ENCODE measurements around the gene RNF26. TPM values are rescaled to one million over a fixed set of nuclear protein-coding genes. Genes with fewer than 3 reads are reported as not detected.
"Not testable (repeated sequence)": the region's sequence is repeated elsewhere in the genome, so short reads cannot be mapped to it uniquely, and the experiment has no call there.

The RNF26 gene
- total and polyA plus RNA-seq, 2 donors (not counting 1 experiment from before 2014, with no cell fraction given) = 7.1 to 22.9 TPM

DNA sequence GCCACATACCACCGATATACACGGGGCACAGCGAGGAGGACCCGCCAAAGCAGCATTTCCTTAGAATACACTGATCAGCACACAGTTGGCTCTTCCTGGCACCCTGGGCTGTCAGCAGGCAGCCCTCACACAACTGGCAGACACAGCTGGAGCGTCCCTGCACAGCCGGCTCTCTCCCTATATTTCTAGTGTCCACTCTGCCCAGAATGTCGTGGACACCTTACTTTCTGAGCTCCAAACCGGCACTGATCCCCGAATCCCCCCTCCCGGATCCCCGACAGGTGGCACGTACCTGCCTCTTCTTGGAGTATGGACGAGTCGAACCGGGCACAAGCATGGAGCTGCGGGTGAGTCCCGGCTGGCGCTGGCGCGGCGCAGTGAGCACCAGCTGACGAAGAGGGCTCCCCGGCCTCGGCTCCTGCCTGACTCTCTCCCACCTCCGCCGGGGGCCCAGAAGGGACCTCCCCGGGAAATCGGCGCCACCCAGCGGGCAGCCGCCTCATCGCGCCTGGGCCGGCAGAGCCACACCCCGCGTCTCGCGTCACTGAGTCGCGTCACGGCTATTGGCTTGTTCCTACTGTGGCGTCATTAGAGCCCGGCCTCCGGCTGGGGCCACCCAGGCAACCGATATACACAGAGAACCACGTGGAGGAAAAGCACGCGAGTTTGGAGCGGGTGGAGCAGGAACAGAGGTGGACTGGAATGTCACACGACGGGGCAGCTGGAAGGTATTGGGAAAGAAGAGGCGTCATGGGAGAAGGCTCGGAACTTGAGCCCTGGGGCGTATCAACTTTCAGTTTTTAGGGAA, 47.1 kb downstream of the RNF26 start, which contains the start of gene USP2:
Gene USP2, minus strand, starts transcription at position 510 of the 808 bp plus-strand sequence. CDS start 8,210 bp downstream, outside the sequence.
- peak within 1 kb of the TSS; percentile 98 for H3K4me2 ChIP-seq (ENCODE audit: extremely low read depth, insufficient read depth, low read length)
- DNase-seq (ENCODE audit: low read depth in 2 of 2) = peak; percentile 93 to 96
- H3K79me2 ChIP-seq (ENCODE audit: control insufficient read depth, insufficient read depth, low read length) = no peaks in the 10 kb centered on the region
- no peaks in the 10 kb centered on the region for H3K36me3 ChIP-seq (ENCODE audit: control insufficient read depth, insufficient read depth, low read length)
- H3K4me3 ChIP-seq (replicated peaks in 1 of 4; ENCODE audit: control extremely low read depth in 1 of 4, insufficient read depth in 1 of 4, low read depth in 3 of 4, low read length in 4 of 4) = peak within 1 kb of the TSS; percentile 49 to 81 (median 67)
- H3K9me3 ChIP-seq (ENCODE audit: control insufficient read depth, insufficient read depth, low read depth, low read length) = no peaks in the 10 kb centered on the region
- H3K9ac ChIP-seq (ENCODE audit: insufficient read depth, low read length) = peak within 1 kb of the TSS; percentile 62
- no peak for TF ChIP-seq EZH2 (IDR thresholded peaks at IDR 0.05; ENCODE audit: low read length, missing control alignments)
- TF ChIP-seq, protein P1, sequence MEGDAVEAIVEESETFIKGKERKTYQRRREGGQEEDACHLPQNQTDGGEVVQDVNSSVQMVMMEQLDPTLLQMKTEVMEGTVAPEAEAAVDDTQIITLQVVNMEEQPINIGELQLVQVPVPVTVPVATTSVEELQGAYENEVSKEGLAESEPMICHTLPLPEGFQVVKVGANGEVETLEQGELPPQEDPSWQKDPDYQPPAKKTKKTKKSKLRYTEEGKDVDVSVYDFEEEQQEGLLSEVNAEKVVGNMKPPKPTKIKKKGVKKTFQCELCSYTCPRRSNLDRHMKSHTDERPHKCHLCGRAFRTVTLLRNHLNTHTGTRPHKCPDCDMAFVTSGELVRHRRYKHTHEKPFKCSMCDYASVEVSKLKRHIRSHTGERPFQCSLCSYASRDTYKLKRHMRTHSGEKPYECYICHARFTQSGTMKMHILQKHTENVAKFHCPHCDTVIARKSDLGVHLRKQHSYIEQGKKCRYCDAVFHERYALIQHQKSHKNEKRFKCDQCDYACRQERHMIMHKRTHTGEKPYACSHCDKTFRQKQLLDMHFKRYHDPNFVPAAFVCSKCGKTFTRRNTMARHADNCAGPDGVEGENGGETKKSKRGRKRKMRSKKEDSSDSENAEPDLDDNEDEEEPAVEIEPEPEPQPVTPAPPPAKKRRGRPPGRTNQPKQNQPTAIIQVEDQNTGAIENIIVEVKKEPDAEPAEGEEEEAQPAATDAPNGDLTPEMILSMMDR (conservative IDR thresholded peaks at IDR 0.05 in 1 of 2, IDR thresholded peaks at IDR 0.05 in 1 of 2; ENCODE audit: low read depth in 1 of 2, low read length in 2 of 2) = peak; percentile 77 to 80
- peak within 1 kb of the TSS; percentile 46 for H3K27ac ChIP-seq (ENCODE audit: insufficient read depth, low read length)
- H4K20me1 ChIP-seq (ENCODE audit: control insufficient read depth, extremely low read depth, insufficient read depth, low read length) = no peaks in the 10 kb centered on the region
- peaks cover 15% of the 10 kb centered on the region for H3K4me1 ChIP-seq (ENCODE audit: control insufficient read depth, extremely low read depth, insufficient read depth, low read length)
- H3K27me3 ChIP-seq (ENCODE audit: control insufficient read depth, insufficient read depth, low read length) = peaks cover 8% of the 10 kb centered on the region
- H2AFZ ChIP-seq (ENCODE audit: low read length) = peak within 1 kb of the TSS; percentile 77

DNA sequence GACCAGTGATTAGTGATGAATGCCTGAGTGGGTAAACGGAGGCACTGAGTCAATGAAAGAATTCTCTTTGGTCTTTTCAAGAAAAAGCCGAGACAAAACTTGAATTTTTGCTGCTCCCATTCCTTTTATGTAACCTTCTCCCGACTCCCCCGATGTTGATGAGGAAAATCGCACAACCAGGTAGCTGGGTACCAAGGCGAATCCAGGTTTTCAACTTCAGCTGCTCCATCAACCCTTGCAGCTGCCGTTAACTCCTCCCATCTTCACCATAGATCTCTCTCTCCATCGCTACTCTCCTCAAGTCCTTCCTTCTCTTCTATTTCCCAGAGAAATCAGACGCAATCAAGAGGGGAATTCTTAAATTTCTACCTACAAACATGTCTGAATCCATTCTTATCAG, 47.8 kb downstream of the RNF26 start:
- TF ChIP-seq EZH2 (IDR thresholded peaks at IDR 0.05; ENCODE audit: low read length, missing control alignments) = no peak
- TF ChIP-seq, protein P1 (conservative IDR thresholded peaks at IDR 0.05 in 1 of 2, IDR thresholded peaks at IDR 0.05 in 1 of 2; ENCODE audit: low read depth in 1 of 2, low read length in 2 of 2) = no peak
- Histone ChIP-seq H3K9ac (ENCODE audit: insufficient read depth, low read length) (peak overlapping the region; percentile 21), H3K27ac (ENCODE audit: insufficient read depth, low read length) (peak overlapping the region; percentile 46)

DNA sequence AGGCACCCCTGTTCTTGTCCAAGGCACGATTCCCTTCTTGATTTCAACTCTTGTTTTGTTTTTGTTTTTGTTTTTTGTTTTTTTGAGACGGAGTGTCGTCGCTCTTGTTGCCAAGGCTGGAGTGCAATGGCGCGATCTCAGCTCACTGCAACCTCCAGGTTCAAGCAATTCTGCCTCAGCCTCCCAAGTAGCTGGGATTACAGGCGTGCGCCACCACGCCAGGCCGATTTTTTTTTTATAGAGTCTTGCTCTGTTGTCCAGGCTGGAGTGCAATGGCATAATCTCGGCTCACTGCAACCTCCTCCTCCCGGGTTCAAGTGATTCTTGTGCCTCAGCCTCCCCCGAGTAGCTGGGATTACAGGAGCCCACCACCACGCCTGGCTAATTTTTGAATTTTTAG, 48.2 kb downstream of the RNF26 start:
- not testable (repeated sequence) for H3K27me3 ChIP-seq (ENCODE audit: control insufficient read depth, insufficient read depth, low read length); H3K79me2 ChIP-seq (ENCODE audit: control insufficient read depth, insufficient read depth, low read length); H3K9me3 ChIP-seq (ENCODE audit: control insufficient read depth, insufficient read depth, low read depth, low read length); H3K36me3 ChIP-seq (ENCODE audit: control insufficient read depth, insufficient read depth, low read length); H2AFZ ChIP-seq (ENCODE audit: low read length); H3K4me1 ChIP-seq (ENCODE audit: control insufficient read depth, extremely low read depth, insufficient read depth, low read length); H3K4me2 ChIP-seq (ENCODE audit: extremely low read depth, insufficient read depth, low read length); DNase-seq (ENCODE audit: low read depth in 2 of 2); H3K9ac ChIP-seq (ENCODE audit: insufficient read depth, low read length); H4K20me1 ChIP-seq (ENCODE audit: control insufficient read depth, extremely low read depth, insufficient read depth, low read length); H3K27ac ChIP-seq (ENCODE audit: insufficient read depth, low read length)
- peak overlapping the region in 1 of 4 experiments; percentile 81 for H3K4me3 ChIP-seq (replicated peaks in 1 of 4; ENCODE audit: control extremely low read depth in 1 of 4, insufficient read depth in 1 of 4, low read depth in 3 of 4, low read length in 4 of 4)

More for the DNA sequence above, 47.8 kb downstream of the RNF26 start:
- Histone ChIP-seq H3K4me3 (replicated peaks in 1 of 4; ENCODE audit: control extremely low read depth in 1 of 4, insufficient read depth in 1 of 4, low read depth in 3 of 4, low read length in 4 of 4) (peak overlapping the region; percentile 43 to 81 (median 59)), H3K4me1 (ENCODE audit: control insufficient read depth, extremely low read depth, insufficient read depth, low read length) (peaks cover 11% of the 10 kb centered on the region), H2AFZ (ENCODE audit: low read length) (peak overlapping the region; percentile 40), H3K36me3 (ENCODE audit: control insufficient read depth, insufficient read depth, low read length) (no peaks in the 10 kb centered on the region), H4K20me1 (ENCODE audit: control insufficient read depth, extremely low read depth, insufficient read depth, low read length) (no peaks in the 10 kb centered on the region), H3K27me3 (ENCODE audit: control insufficient read depth, insufficient read depth, low read length) (peaks cover 8% of the 10 kb centered on the region), H3K79me2 (ENCODE audit: control insufficient read depth, insufficient read depth, low read length) (no peaks in the 10 kb centered on the region), H3K4me2 (ENCODE audit: extremely low read depth, insufficient read depth, low read length) (peak overlapping the region; percentile 98), H3K9me3 (ENCODE audit: control insufficient read depth, insufficient read depth, low read depth, low read length) (no peaks in the 10 kb centered on the region)
- DNase-seq (ENCODE audit: low read depth in 2 of 2) = no peak

All from fibroblast of lung (primary cell).